GM12878 (cell line): ENCODE measurements around the gene OR51T1. TPM values are rescaled to one million over a fixed set of nuclear protein-coding genes. Genes with fewer than 3 reads are reported as not detected.

Experiments
- ATAC-seq: fragments of 200-7000 bp; cut with Tn5 transposase; 3 replicates; pipeline ENCODE4 v1.9.1; 2020; ENCODE audit warnings: mild to moderate bottlenecking, moderate library complexity
- BruUV-seq: library from RNA; stranded (reverse); fragments of 400-500 nt; replicated peaks from 2 replicates; lab custom pipeline; 2021; lab: Mats Ljungman, UMichigan
- CTCF ChIA-PET: fragments of 300-600 bp; sonication (Branson Sonifier 250); formaldehyde crosslinking; extraction: SDS; loops from one replicate; lab custom pipeline; 2021; ENCODE audit warnings: inconsistent platforms; lab: Yijun Ruan, JAX
- POLR2A ChIA-PET: fragments of 350-600 bp; formaldehyde crosslinking; extraction: SDS; loops from one replicate; lab custom pipeline; 2021; ENCODE audit warnings: inconsistent platforms; lab: Charles Lee
- RAD21 ChIA-PET: fragments of 300-600 bp; sonication (Branson Sonifier 250); formaldehyde crosslinking; loops from one replicate; lab custom pipeline; 2023; ENCODE audit warnings: antibody characterized with exemption; ENCODE audit not compliant: unreplicated experiment; lab: Charles Lee
- SMC1A ChIA-PET: fragments of 300-600 bp; sonication (Branson Sonifier 250); formaldehyde crosslinking; loops from one replicate; lab custom pipeline; 2023; ENCODE audit not compliant: unreplicated experiment, uncharacterized antibody; lab: Charles Lee
- DNase-seq: peaks from one replicate; pipeline ENCODE4 v3.0.0-alpha.2; 2011; ENCODE audit warnings: low read depth, low spot score
- FAIRE-seq: peaks from 3 replicates; lab custom pipeline; 2011; peaks lifted over from hg19 to GRCh38; lab: Jason Lieb, UNC
- H2AFZ ChIP-seq: 2 replicates; pipeline ENCODE4 v1.6.0; 2011; ENCODE audit warnings: low read depth, low read length, control low read depth; ENCODE audit not compliant: control insufficient read depth
- H3K27ac ChIP-seq: 2 replicates; pipeline ENCODE4 v1.5.1; 2011; ENCODE audit warnings: control low read depth; ENCODE audit not compliant: control insufficient read depth, insufficient read depth
- H3K27me3 ChIP-seq, 2 experiments: replicated peaks in 1 of 2; 2 replicates each; pipeline versions ENCODE4 v1.6.0 to v1.6.1; 2011; ENCODE audit warnings: low read length in 1 of 2; ENCODE audit not compliant: control insufficient read depth in 2 of 2, insufficient read depth in 2 of 2
- H3K36me3 ChIP-seq, 2 experiments: 2 replicates each; pipeline ENCODE4 v1.5.1; 2011; ENCODE audit warnings: low read length in 1 of 2; ENCODE audit not compliant: control insufficient read depth in 2 of 2, insufficient read depth in 2 of 2
- H3K4me1 ChIP-seq: 2 replicates; pipeline ENCODE4 v1.6.1; 2011; ENCODE audit warnings: mild to moderate bottlenecking, low read length, moderate library complexity, mixed read lengths; ENCODE audit not compliant: control insufficient read depth, insufficient read depth
- H3K4me2 ChIP-seq: 2 replicates; pipeline ENCODE4 v1.6.0; 2011; ENCODE audit warnings: control low read depth; ENCODE audit not compliant: control insufficient read depth, insufficient read depth
- H3K4me3 ChIP-seq: fragments of 200-600 bp; sonication (generic); 2 replicates; pipeline ENCODE4 v1.5.1; 2016
- H3K79me2 ChIP-seq: 2 replicates; pipeline ENCODE4 v1.6.0; 2011; ENCODE audit warnings: low read length; ENCODE audit not compliant: control insufficient read depth, insufficient read depth
- H3K9ac ChIP-seq: 2 replicates; pipeline ENCODE4 v1.8.0; 2011; ENCODE audit warnings: low read length, control low read depth, mixed read lengths; ENCODE audit not compliant: control insufficient read depth, insufficient read depth
- H3K9me3 ChIP-seq: replicated peaks from 3 replicates; pipeline ENCODE4 v1.5.1; 2011; ENCODE audit warnings: mild to moderate bottlenecking, low read length; ENCODE audit not compliant: control insufficient read depth, insufficient read depth
- H4K20me1 ChIP-seq: 2 replicates; pipeline ENCODE4 v1.6.0; 2011; ENCODE audit not compliant: control insufficient read depth, insufficient read depth
- ATF7 ChIP-seq: fragments of 450-650 bp; IDR thresholded peaks from 2 replicates; pipeline ENCODE4 v1.6.1; 2016; ENCODE audit warnings: low read depth, mild to moderate bottlenecking
- BMI1 ChIP-seq: fragments of 450-650 bp; IDR thresholded peaks from 2 replicates; pipeline ENCODE4 v1.6.1; 2016; ENCODE audit warnings: mild to moderate bottlenecking, moderate library complexity, borderline replicate concordance
- CHD2 ChIP-seq: IDR thresholded peaks from 2 replicates; pipeline ENCODE4 v1.6.1; 2011; ENCODE audit warnings: low read depth, low read length, improper control_type of control experiment, borderline replicate concordance
- E4F1 ChIP-seq: fragments of 450-650 bp; IDR thresholded peaks from 2 replicates; pipeline ENCODE4 v1.6.1; 2018; ENCODE audit warnings: borderline replicate concordance, mild to moderate bottlenecking; ENCODE audit not compliant: partially characterized antibody
- EGR1 ChIP-seq, 2 experiments: IDR thresholded peaks; 1 replicate in 1 of 2; 2 replicates in 1 of 2; pipeline ENCODE4 v1.6.1; 2011 to 2012; ENCODE audit warnings: low read depth in 2 of 2, low read length in 2 of 2, borderline replicate concordance in 1 of 2, mild to moderate bottlenecking in 1 of 2, moderate library complexity in 1 of 2
- JUNB ChIP-seq: IDR thresholded peaks from 2 replicates; pipeline ENCODE4 v1.6.1; 2016; ENCODE audit warnings: antibody characterized with exemption, mild to moderate bottlenecking
- NR2C2 ChIP-seq: IDR thresholded peaks from 2 replicates; pipeline ENCODE4 v1.6.1; 2011; ENCODE audit warnings: borderline replicate concordance, low read depth; ENCODE audit not compliant: control insufficient read depth, insufficient read length
- POLR2AphosphoS2 ChIP-seq: IDR thresholded peaks from 2 replicates; pipeline ENCODE4 v1.6.1; 2011; ENCODE audit warnings: low read depth, mild to moderate bottlenecking, low read length, improper control_type of control experiment, moderate library complexity
- SUPT20H ChIP-seq: IDR thresholded peaks from 2 replicates; pipeline ENCODE4 v1.6.1; 2011; ENCODE audit warnings: low read depth, mild to moderate bottlenecking, low read length, moderate library complexity, borderline replicate concordance; ENCODE audit not compliant: control insufficient read depth
- ZNF622 ChIP-seq: fragments of 450-650 bp; IDR thresholded peaks from 2 replicates; pipeline ENCODE4 v1.6.1; 2017; ENCODE audit warnings: mild to moderate bottlenecking, inconsistent platforms
- WGBS: methylation state at CpG from one replicate; pipeline ENCODE4 v1.1.6; 2016; ENCODE audit warnings: low lambda C conversion rate; ENCODE audit not compliant: insufficient replicate concordance, insufficient coverage; ENCODE audit errors: missing lambda C conversion rate; 5-methylcytosine and 5-hydroxymethylcytosine counted together
- in situ Hi-C: fragments of 300-500 bp; cut with MboI; formaldehyde crosslinking; loops from 9 replicates; pipeline ENCODE4 v1.14.3; 2018; ENCODE audit warnings: mixed read lengths
- intact Hi-C: fragments of 100-400 bp; cut with micrococcal nuclease; formaldehyde crosslinking; loops from one replicate; pipeline ENCODE4 v1.14.2; 2022; ENCODE audit not compliant: unreplicated experiment
- polyA plus RNA-seq, 11 experiments: library from polyadenylated mRNA; depleted of rRNA in 4 of 11; unstranded in 6 of 11; stranded (reverse) in 5 of 11; fragments of >200 nt; fragmentation: Nextera tagmentation in 4 of 11; fragmentation: Illumina TruSeq in 1 of 11; extraction: Ambion mirVana in 4 of 11; extraction: Trizol in 1 of 11; gene quantifications; 1 replicate in 1 of 11; 2 replicates in 10 of 11; pipeline versions ENCODE4 v1.2.1 to v1.2.3, GENCODE V29; 2011 to 2016; ENCODE audit warnings: inconsistent platforms in 2 of 11, missing spikeins in 2 of 11, low read depth in 1 of 11
- total RNA-seq, 4 experiments: library from RNA; depleted of rRNA in 3 of 4; stranded (reverse); fragments of >200 nt in 3 of 4; fragmentation: Illumina TruSeq in 1 of 4; extraction: Trizol in 1 of 4; gene quantifications; 2 replicates each; pipeline versions ENCODE4 v1.2.1 to v1.2.3, GENCODE V29; 2013 to 2021
- TF ChIP-seq, protein P1 (sequence below): fragments of 450-650 bp; IDR thresholded peaks from 2 replicates; pipeline ENCODE4 v1.6.1; 2017; ENCODE audit warnings: mild to moderate bottlenecking, moderate library complexity

The OR51T1 gene
- total and polyA plus RNA-seq, 10 of the 15 experiments (the other 5 are each of a cell fraction or from before 2014, with no cell fraction given): not detected

- in situ Hi-C loops (no loop called here), intact Hi-C loops (no loop called here)
- Histone ChIP-seq H3K9me3 (no peaks in the 10 kb centered on the region), H3K4me2 (no peak overlapping the region), H3K4me3 (no peak overlapping the region), H3K36me3 (no peaks in the 10 kb centered on the region), H3K79me2 (no peaks in the 10 kb centered on the region), H3K27me3 (no peaks in the 10 kb centered on the region), H2AFZ (no peak overlapping the region), H3K27ac (no peak overlapping the region), H3K4me1 (no peaks in the 10 kb centered on the region), H3K9ac (no peak overlapping the region), H4K20me1 (no peaks in the 10 kb centered on the region)
- no peak for ATAC-seq
- WGBS: 37% methylated on average over 2 of the region's 2 CpGs
- FAIRE-seq: no peak
- SMC1A ChIA-PET: no interaction called here
- DNase-seq: no peak
- TF ChIP-seq E4F1: no peak
- TF ChIP-seq, protein P1, sequence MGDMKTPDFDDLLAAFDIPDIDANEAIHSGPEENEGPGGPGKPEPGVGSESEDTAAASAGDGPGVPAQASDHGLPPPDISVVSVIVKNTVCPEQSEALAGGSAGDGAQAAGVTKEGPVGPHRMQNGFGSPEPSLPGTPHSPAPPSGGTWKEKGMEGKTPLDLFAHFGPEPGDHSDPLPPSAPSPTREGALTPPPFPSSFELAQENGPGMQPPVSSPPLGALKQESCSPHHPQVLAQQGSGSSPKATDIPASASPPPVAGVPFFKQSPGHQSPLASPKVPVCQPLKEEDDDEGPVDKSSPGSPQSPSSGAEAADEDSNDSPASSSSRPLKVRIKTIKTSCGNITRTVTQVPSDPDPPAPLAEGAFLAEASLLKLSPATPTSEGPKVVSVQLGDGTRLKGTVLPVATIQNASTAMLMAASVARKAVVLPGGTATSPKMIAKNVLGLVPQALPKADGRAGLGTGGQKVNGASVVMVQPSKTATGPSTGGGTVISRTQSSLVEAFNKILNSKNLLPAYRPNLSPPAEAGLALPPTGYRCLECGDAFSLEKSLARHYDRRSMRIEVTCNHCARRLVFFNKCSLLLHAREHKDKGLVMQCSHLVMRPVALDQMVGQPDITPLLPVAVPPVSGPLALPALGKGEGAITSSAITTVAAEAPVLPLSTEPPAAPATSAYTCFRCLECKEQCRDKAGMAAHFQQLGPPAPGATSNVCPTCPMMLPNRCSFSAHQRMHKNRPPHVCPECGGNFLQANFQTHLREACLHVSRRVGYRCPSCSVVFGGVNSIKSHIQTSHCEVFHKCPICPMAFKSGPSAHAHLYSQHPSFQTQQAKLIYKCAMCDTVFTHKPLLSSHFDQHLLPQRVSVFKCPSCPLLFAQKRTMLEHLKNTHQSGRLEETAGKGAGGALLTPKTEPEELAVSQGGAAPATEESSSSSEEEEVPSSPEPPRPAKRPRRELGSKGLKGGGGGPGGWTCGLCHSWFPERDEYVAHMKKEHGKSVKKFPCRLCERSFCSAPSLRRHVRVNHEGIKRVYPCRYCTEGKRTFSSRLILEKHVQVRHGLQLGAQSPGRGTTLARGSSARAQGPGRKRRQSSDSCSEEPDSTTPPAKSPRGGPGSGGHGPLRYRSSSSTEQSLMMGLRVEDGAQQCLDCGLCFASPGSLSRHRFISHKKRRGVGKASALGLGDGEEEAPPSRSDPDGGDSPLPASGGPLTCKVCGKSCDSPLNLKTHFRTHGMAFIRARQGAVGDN: no peak
- no peak for TF ChIP-seq ATF7
- no peak for TF ChIP-seq CHD2
- no peak for TF ChIP-seq POLR2AphosphoS2
- no peak for TF ChIP-seq BMI1
- TF ChIP-seq EGR1 (IDR thresholded peaks at IDR 0.05; ENCODE audit: borderline replicate concordance in 1 of 2, low read depth in 2 of 2, low read length in 2 of 2): no peak
- no peak for TF ChIP-seq NR2C2
- no peak for TF ChIP-seq JUNB
- no peak for TF ChIP-seq SUPT20H
- no peak for TF ChIP-seq ZNF622
- POLR2A ChIA-PET: no interaction called here
- RAD21 ChIA-PET: no interaction called here
- BruUV-seq: no TSS peak
- CTCF ChIA-PET: no interaction called here
Measured at GRCh38 chr11:4890279-4890678, 8.6 kb downstream of the OR51T1 start.
